PC-9 (cell line): Measurements from ENCODE around the gene SMARCD1. TPM values are rescaled to one million over a fixed set of nuclear protein-coding genes. Genes with fewer than 3 reads are reported as not detected.

Experiments used
- BruUV-seq: library from RNA; stranded (reverse); fragments of 400-500 nt; replicated peaks from 2 replicates; lab custom pipeline; 2021; lab: Mats Ljungman, UMichigan
- CTCF ChIA-PET: fragments of 300-600 bp; sonication (Branson Sonifier 250); formaldehyde crosslinking; loops from one replicate; lab custom pipeline; 2022; ENCODE audit warnings: antibody characterized with exemption; lab: Charles Lee
- POLR2A ChIA-PET: fragments of 300-600 bp; sonication (Branson Sonifier 250); formaldehyde crosslinking; loops from one replicate; lab custom pipeline; 2022; ENCODE audit warnings: antibody characterized with exemption; ENCODE audit not compliant: unreplicated experiment; lab: Charles Lee
- DNase-seq, 2 experiments: peaks; one replicate each; pipeline versions ENCODE4 v3.0.0 to v3.0.0-alpha.2; 2015 to 2022; ENCODE audit warnings: mixed read lengths in 1 of 2
- H2AFZ ChIP-seq: fragments of 200-600 bp; sonication (generic); 2 replicates; pipeline ENCODE4 v1.8.1; 2017; ENCODE audit warnings: antibody characterized with exemption
- H3F3A ChIP-seq: fragments of 200-600 bp; sonication (generic); 2 replicates; pipeline ENCODE4 v1.8.1; 2017; ENCODE audit warnings: antibody characterized with exemption, mild to moderate bottlenecking, low read depth; ENCODE audit not compliant: insufficient read depth
- H3K27ac ChIP-seq: fragments of 200-600 bp; sonication (generic); 2 replicates; pipeline ENCODE4 v1.6.1; 2016; ENCODE audit warnings: mixed run types
- H3K27me3 ChIP-seq: fragments of 200-600 bp; sonication (generic); 2 replicates; pipeline ENCODE4 v1.6.1; 2016; ENCODE audit warnings: low read depth, mixed run types; ENCODE audit not compliant: insufficient read depth
- H3K36me3 ChIP-seq: fragments of 200-600 bp; sonication (generic); 2 replicates; pipeline ENCODE4 v1.6.1; 2016; ENCODE audit warnings: low read depth, mixed run types
- H3K4me1 ChIP-seq: fragments of 200-600 bp; sonication (generic); replicated peaks from 2 replicates; pipeline ENCODE4 v1.6.1; 2016; ENCODE audit warnings: mixed run types; ENCODE audit not compliant: insufficient read depth
- H3K4me2 ChIP-seq: fragments of 200-600 bp; sonication (generic); 2 replicates; pipeline ENCODE4 v1.6.1; 2017; ENCODE audit warnings: mixed run types
- H3K4me3 ChIP-seq: fragments of 200-600 bp; sonication (generic); 2 replicates; pipeline ENCODE4 v1.6.1; 2016; ENCODE audit warnings: mixed run types
- H3K79me2 ChIP-seq: fragments of 200-600 bp; sonication (generic); 2 replicates; pipeline ENCODE4 v1.6.1; 2017; ENCODE audit warnings: low read depth, mixed run types
- H3K9me2 ChIP-seq: fragments of 200-600 bp; sonication (generic); 2 replicates; pipeline ENCODE4 v1.8.1; 2017; ENCODE audit warnings: mild to moderate bottlenecking; ENCODE audit not compliant: insufficient read depth
- H3K9me3 ChIP-seq: fragments of 200-600 bp; sonication (generic); 2 replicates; pipeline ENCODE4 v1.8.1; 2016; ENCODE audit warnings: low read depth; ENCODE audit not compliant: insufficient read depth
- H4K20me1 ChIP-seq: fragments of 200-600 bp; sonication (generic); 2 replicates; pipeline ENCODE4 v1.8.1; 2017; ENCODE audit not compliant: insufficient read depth
- EZH2 ChIP-seq: fragments of 200-600 bp; sonication (generic); IDR thresholded peaks from 2 replicates; pipeline ENCODE4 v1.8.0; 2017; ENCODE audit warnings: antibody characterized with exemption, low read depth
- intact Hi-C: fragments of 100-400 bp; cut with micrococcal nuclease; formaldehyde crosslinking; loops from one replicate; pipeline ENCODE4 v1.10.0; 2022; ENCODE audit not compliant: unreplicated experiment
- total RNA-seq: library from RNA; stranded (reverse); gene quantifications from 2 replicates; pipeline ENCODE4 v1.2.3, GENCODE V29; 2021
- TF ChIP-seq, protein P1 (sequence below): fragments of 200-600 bp; sonication (generic); conservative IDR thresholded peaks from 2 replicates; pipeline ENCODE4 v1.6.1; 2017; ENCODE audit warnings: mixed run types, antibody characterized with exemption, mild to moderate bottlenecking, moderate library complexity

The SMARCD1 gene
- total RNA-seq, 1 experiment from 2014 or later: 48.8 TPM

DNA sequence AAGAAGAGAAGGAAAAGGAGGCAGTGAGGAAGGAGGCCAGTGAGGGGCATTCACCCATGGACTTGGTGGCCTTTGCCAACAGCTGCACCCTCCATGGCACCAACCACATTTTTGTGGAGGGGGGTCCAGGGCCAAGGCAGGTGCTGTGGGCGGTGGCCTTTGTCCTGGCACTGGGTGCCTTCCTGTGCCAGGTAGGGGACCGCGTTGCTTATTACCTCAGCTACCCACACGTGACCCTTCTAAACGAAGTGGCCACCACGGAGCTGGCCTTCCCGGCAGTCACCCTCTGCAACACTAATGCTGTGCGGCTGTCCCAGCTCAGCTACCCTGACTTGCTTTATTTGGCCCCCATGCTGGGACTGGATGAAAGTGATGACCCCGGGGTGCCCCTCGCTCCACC, 11.4 kb upstream of the SMARCD1 start:
- no peak overlapping the region for H3K4me2 ChIP-seq
- POLR2A ChIA-PET: no interaction called here
- H3K9me2 ChIP-seq: no peaks in the 10 kb centered on the region
- H3K36me3 ChIP-seq: no peaks in the 10 kb centered on the region
- no peak overlapping the region for H3K4me3 ChIP-seq
- no peaks in the 10 kb centered on the region for H3K9me3 ChIP-seq
- H3K4me1 ChIP-seq: no peaks in the 10 kb centered on the region
- no peaks in the 10 kb centered on the region for H3K27me3 ChIP-seq
- TF ChIP-seq EZH2: no peak
- TF ChIP-seq, protein P1, sequence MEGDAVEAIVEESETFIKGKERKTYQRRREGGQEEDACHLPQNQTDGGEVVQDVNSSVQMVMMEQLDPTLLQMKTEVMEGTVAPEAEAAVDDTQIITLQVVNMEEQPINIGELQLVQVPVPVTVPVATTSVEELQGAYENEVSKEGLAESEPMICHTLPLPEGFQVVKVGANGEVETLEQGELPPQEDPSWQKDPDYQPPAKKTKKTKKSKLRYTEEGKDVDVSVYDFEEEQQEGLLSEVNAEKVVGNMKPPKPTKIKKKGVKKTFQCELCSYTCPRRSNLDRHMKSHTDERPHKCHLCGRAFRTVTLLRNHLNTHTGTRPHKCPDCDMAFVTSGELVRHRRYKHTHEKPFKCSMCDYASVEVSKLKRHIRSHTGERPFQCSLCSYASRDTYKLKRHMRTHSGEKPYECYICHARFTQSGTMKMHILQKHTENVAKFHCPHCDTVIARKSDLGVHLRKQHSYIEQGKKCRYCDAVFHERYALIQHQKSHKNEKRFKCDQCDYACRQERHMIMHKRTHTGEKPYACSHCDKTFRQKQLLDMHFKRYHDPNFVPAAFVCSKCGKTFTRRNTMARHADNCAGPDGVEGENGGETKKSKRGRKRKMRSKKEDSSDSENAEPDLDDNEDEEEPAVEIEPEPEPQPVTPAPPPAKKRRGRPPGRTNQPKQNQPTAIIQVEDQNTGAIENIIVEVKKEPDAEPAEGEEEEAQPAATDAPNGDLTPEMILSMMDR: no peak
- H3K27ac ChIP-seq: no peak overlapping the region
- CTCF ChIA-PET: interaction anchor here (1.0 to 1.3 kb wide), 2 partner anchors 39 to 241 kb away, joined by 3 to 4 read pairs; partner anchors contain the start of gene COX14
- no peaks in the 10 kb centered on the region for H3F3A ChIP-seq
- intact Hi-C loops: no loop called here
- H2AFZ ChIP-seq: no peak overlapping the region
- BruUV-seq: no TSS peak
- no peak for DNase-seq
- H4K20me1 ChIP-seq: no peaks in the 10 kb centered on the region
- H3K79me2 ChIP-seq: no peaks in the 10 kb centered on the region

DNA sequence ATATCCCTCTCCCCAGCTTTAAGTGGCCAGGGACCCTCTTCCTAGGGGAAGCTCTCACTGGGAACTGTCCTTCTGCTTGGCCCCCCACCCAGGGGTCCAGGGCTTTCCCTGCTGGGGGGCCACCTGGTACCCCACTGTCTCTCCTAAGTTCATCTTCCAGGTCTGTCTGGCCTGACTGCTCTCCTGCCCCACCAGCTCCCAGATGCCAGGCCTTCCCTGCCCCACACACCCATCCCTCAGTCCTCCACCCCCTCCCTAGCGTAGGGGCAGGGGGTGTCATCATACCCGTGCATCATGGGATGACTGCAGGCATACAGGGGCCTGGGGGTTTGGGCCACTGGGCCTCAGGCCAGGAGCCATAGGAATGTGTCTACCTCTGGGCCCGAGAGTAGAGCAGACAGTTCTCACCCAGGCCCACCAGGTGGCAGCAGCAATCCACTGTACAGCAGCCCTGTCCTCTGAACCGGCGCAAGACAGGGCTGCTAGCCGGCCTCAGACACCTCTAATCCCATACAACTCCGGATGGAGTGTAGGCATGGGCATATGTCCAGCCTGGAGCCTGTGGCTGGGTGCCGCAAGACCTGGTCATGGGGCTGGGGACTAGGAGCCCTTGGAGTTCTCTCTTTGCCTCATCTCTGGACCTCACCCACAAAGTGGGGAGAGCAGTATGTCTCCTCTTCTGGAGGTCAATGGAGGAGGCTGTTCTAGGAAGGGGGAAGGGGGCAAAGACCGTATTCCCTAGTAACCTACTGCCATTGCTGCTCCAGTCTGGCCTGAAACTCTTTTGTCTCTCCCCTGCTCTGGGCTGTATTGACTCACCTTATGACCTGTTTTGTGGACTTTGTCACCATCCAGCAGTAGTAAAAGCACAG, 10.0 kb upstream of the SMARCD1 start:
- H3K36me3 ChIP-seq: no peaks in the 10 kb centered on the region
- H3K27me3 ChIP-seq: no peaks in the 10 kb centered on the region
- H3K4me3 ChIP-seq: no peak overlapping the region
- BruUV-seq: no TSS peak
- no peaks in the 10 kb centered on the region for H3K79me2 ChIP-seq
- no peak overlapping the region for H3K4me2 ChIP-seq
- no peaks in the 10 kb centered on the region for H3K9me3 ChIP-seq
- peak; percentile 71 to 84 for DNase-seq
- no peaks in the 10 kb centered on the region for H3K9me2 ChIP-seq
- H3K27ac ChIP-seq: no peak overlapping the region
- ChIA-PET POLR2A (no interaction called here), CTCF (interaction anchor here (0.6 to 1.3 kb wide), 3 partner anchors 101 to 660 kb away, joined by 3 to 10 read pairs (median 4); no protein-coding TSS in a partner anchor)
- H2AFZ ChIP-seq: no peak overlapping the region
- no peaks in the 10 kb centered on the region for H4K20me1 ChIP-seq
- no peaks in the 10 kb centered on the region for H3K4me1 ChIP-seq
- intact Hi-C loops: loop anchor here (1.0 to 5.0 kb wide), 3 partner anchors 100 to 1947 kb away; no protein-coding TSS in a partner anchor
- TF ChIP-seq EZH2: no peak
- TF ChIP-seq, protein P1: peak; percentile 91
- H3F3A ChIP-seq: no peaks in the 10 kb centered on the region

DNA sequence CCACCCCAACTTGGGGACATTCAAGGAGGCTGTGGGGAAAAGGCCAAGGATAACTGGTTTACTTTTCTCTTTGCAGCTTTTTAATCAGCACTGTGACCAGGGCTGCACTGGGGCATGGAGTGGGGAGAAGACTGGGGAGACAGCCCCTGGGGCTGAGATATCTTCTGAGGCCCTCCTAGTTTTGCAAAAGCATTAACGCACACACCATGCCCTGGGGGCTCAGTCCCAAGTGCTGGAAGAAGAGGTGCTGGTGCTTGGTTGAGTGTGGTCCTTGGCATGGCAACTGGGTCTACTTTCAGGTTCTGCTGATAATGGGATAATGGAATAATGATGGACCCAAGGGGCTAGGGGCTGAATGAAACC, 9.4 kb upstream of the SMARCD1 start:
- no peak overlapping the region for H3K4me2 ChIP-seq
- no peaks in the 10 kb centered on the region for H3K27me3 ChIP-seq
- DNase-seq: no peak
- no peak for TF ChIP-seq EZH2
- TF ChIP-seq, protein P1: no peak
- BruUV-seq: no TSS peak
- H3K79me2 ChIP-seq: no peaks in the 10 kb centered on the region
- H3K4me3 ChIP-seq: no peak overlapping the region
- H2AFZ ChIP-seq: no peak overlapping the region
- H3F3A ChIP-seq: no peaks in the 10 kb centered on the region
- H4K20me1 ChIP-seq: no peaks in the 10 kb centered on the region
- H3K4me1 ChIP-seq: no peaks in the 10 kb centered on the region
- H3K9me3 ChIP-seq: no peaks in the 10 kb centered on the region
- no peaks in the 10 kb centered on the region for H3K36me3 ChIP-seq
- no peaks in the 10 kb centered on the region for H3K9me2 ChIP-seq
- ChIA-PET CTCF (no interaction called here), POLR2A (no interaction called here)
- intact Hi-C loops: loop anchor here (1.0 to 5.0 kb wide), 3 partner anchors 100 to 1947 kb away; no protein-coding TSS in a partner anchor
- no peak overlapping the region for H3K27ac ChIP-seq
